HG02981 (cell line): ENCODE results near the gene ABCC3.

Experiments
- ATAC-seq: cut with Tn5 transposase; IDR thresholded peaks from one replicate; pipeline ENCODE4 v1.9.1; 2021; ENCODE audit warnings: mild to moderate bottlenecking, moderate library complexity; ENCODE audit not compliant: unreplicated experiment

The ABCC3 gene

GRCh38 chr17:50728881-50729765, 94.4 kb downstream of the ABCC3 start:
- ATAC-seq: no peak

GRCh38 chr17:50731575-50732460, 97.1 kb downstream of the ABCC3 start:
- ATAC-seq: no peak

- ATAC-seq: no peak
Observed at GRCh38 chr17:50735287-50735686, 100.6 kb downstream of the ABCC3 start.

- ATAC-seq: no peak
Observed at GRCh38 chr17:50737118-50737698, 102.5 kb downstream of the ABCC3 start.

- ATAC-seq: no peak
Observed at GRCh38 chr17:50739098-50739497, 104.4 kb downstream of the ABCC3 start.
